Fibroblast of pulmonary artery (primary cell): ENCODE results near the gene DRAM1.
"Not testable (repeated sequence)": the region's sequence is repeated elsewhere in the genome, so short reads cannot be mapped to it uniquely, and the experiment has no call there.

Experiments used
- DNase-seq: peaks from one replicate; pipeline ENCODE4 v3.0.0-alpha.2; 2010; ENCODE audit warnings: low read depth
- H3K4me3 ChIP-seq: replicated peaks from 2 replicates; pipeline ENCODE4 v1.5.1; 2011; ENCODE audit warnings: low read depth, mild to moderate bottlenecking, control low read depth, low read length, moderate library complexity
- CTCF ChIP-seq: IDR thresholded peaks from 2 replicates; pipeline ENCODE4 v1.5.1; 2011; ENCODE audit warnings: mild to moderate bottlenecking, control low read depth, low read length, inconsistent platforms; ENCODE audit errors: missing control alignments

Gene DRAM1

GRCh38 chr12:101859664-101860607 lies 17.4 kb upstream of the DRAM1 start:
- peak; percentile 50 for DNase-seq
- no peak for TF ChIP-seq CTCF
- no peak overlapping the region for H3K4me3 ChIP-seq

DNA sequence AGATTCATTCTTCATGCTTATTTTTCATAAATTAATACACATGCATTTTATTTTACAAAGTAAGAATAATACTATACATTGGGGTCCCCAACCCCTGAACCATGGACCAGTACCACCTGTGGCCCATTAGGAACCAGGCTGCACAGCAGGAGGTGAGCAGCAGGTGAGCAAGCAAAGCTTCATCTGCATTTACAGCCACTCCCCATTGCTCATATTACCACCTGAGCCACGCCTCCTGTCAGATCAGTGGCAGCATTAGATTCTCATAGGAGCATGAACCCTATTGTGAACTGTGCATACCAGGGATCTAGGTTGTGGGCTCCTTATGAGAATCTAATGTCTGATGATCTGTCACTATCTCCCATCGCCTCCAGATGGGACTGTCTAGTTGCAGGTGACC lies 15.7 kb upstream of the DRAM1 start:
- H3K4me3 ChIP-seq, DNase-seq: not testable (repeated sequence)

- TF ChIP-seq CTCF: no peak
- no peak overlapping the region for H3K4me3 ChIP-seq
- DNase-seq: no peak
These were observed 15.1 kb upstream of the DRAM1 start for GRCh38 chr12:101862245-101862644.

GRCh38 chr12:101863981-101864380 lies 13.4 kb upstream of the DRAM1 start:
- H3K4me3 ChIP-seq: no peak overlapping the region
- DNase-seq: no peak
- no peak for TF ChIP-seq CTCF

GRCh38 chr12:101866615-101867373 lies 10.6 kb upstream of the DRAM1 start:
- no peak for DNase-seq
- no peak overlapping the region for H3K4me3 ChIP-seq
- no peak for TF ChIP-seq CTCF

DNA sequence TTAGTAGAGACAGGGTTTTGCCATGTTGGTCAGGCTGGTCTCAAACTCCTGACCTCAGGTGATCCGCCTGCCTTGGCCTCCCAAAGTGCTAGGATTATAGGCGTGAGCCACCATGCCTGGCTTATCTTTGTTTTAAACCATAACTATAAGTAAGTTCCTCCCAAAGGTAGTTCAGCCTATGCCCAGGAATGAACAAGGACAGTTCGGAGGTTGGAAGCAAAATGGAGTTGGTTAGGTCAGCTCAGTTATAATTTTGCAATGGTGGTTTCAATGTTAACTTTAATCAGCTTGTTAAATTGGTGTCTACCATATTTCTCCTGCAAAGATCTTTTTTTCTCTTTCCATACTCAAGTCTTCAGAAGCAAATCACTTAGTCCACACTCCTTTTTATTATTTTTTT lies 9.8 kb upstream of the DRAM1 start:
- not testable (repeated sequence) for DNase-seq, H3K4me3 ChIP-seq

GRCh38 chr12:101870925-101871324 lies 6.5 kb upstream of the DRAM1 start:
- TF ChIP-seq CTCF: no peak
- no peak overlapping the region for H3K4me3 ChIP-seq
- DNase-seq: no peak
